HUES64 (cell line): Measurements from ENCODE around the gene SPRYD7.
"Not testable (repeated sequence)": the region's sequence is repeated elsewhere in the genome, so short reads cannot be mapped to it uniquely, and the experiment has no call there.

Experiments used
- H3K27ac ChIP-seq: 2 replicates; pipeline ENCODE4 v1.7.0; 2013; ENCODE audit warnings: low read depth, low read length, inconsistent platforms
- H3K27me3 ChIP-seq: 2 replicates; pipeline ENCODE4 v1.6.1; 2013; ENCODE audit warnings: mild to moderate bottlenecking, low read length; ENCODE audit not compliant: insufficient read depth
- H3K36me3 ChIP-seq: 2 replicates; pipeline ENCODE4 v1.6.1; 2013; ENCODE audit warnings: mild to moderate bottlenecking, low read length; ENCODE audit not compliant: insufficient read depth
- H3K4me1 ChIP-seq: 2 replicates; pipeline ENCODE4 v1.6.1; 2013; ENCODE audit warnings: mild to moderate bottlenecking, low read length, moderate library complexity; ENCODE audit not compliant: insufficient read depth
- H3K4me3 ChIP-seq: 2 replicates; pipeline ENCODE4 v1.5.1; 2013; ENCODE audit warnings: mild to moderate bottlenecking, low read length, moderate library complexity
- H3K9ac ChIP-seq: 2 replicates; pipeline ENCODE4 v1.6.1; 2013; ENCODE audit warnings: mild to moderate bottlenecking, low read depth, low read length
- H3K9me3 ChIP-seq: 2 replicates; pipeline ENCODE4 v1.6.1; 2013; ENCODE audit warnings: low read depth, low read length; ENCODE audit not compliant: insufficient read depth
- WGBS: fragments of 150-250, 120-280 bp; methylation state at CpG from one replicate; pipeline ENCODE4 v1.1.7; 2013; ENCODE audit warnings: missing lambda C conversion rate; 5-methylcytosine and 5-hydroxymethylcytosine counted together

The SPRYD7 gene

GRCh38 chr13:49954674-49955455 is 18.7 kb upstream of the SPRYD7 start:
- Histone ChIP-seq H3K4me3 (no peak overlapping the region), H3K9me3 (no peaks in the 10 kb centered on the region), H3K4me1 (no peaks in the 10 kb centered on the region), H3K9ac (no peak overlapping the region), H3K36me3 (no peaks in the 10 kb centered on the region), H3K27me3 (no peaks in the 10 kb centered on the region), H3K27ac (no peak overlapping the region)
- WGBS, result 90% methylated on average over 2 of the region's 2 CpGs

- 100% methylated on average over 1 of the region's 1 CpG for WGBS
- H3K27ac ChIP-seq, result no peak overlapping the region
- no peaks in the 10 kb centered on the region for H3K27me3 ChIP-seq
- no peak overlapping the region for H3K4me3 ChIP-seq
- no peaks in the 10 kb centered on the region for H3K36me3 ChIP-seq
- H3K9me3 ChIP-seq, result no peaks in the 10 kb centered on the region
- no peak overlapping the region for H3K9ac ChIP-seq
- no peaks in the 10 kb centered on the region for H3K4me1 ChIP-seq
Observed at GRCh38 chr13:49953560-49953959, 17.4 kb upstream of the SPRYD7 start.

- H3K4me1 ChIP-seq, result no peaks in the 10 kb centered on the region
- H3K27ac ChIP-seq, result no peak overlapping the region
- no peak overlapping the region for H3K9ac ChIP-seq
- no peaks in the 10 kb centered on the region for H3K27me3 ChIP-seq
- 90% methylated on average over 4 of the region's 7 CpGs for WGBS
- no peaks in the 10 kb centered on the region for H3K9me3 ChIP-seq
- no peak overlapping the region for H3K4me3 ChIP-seq
- H3K36me3 ChIP-seq, result no peaks in the 10 kb centered on the region
Observed at GRCh38 chr13:49951754-49952535, 15.8 kb upstream of the SPRYD7 start.

GRCh38 chr13:49948777-49949270 is 12.7 kb upstream of the SPRYD7 start:
- not testable (repeated sequence) for H3K9ac ChIP-seq, H3K36me3 ChIP-seq, H3K27ac ChIP-seq, H3K4me3 ChIP-seq, H3K9me3 ChIP-seq, H3K27me3 ChIP-seq, H3K4me1 ChIP-seq
- 96% methylated on average over 5 of the region's 6 CpGs for WGBS

GRCh38 chr13:49939321-49939720 is 3.2 kb upstream of the SPRYD7 start:
- H3K4me1 ChIP-seq, result peaks cover 6% of the 10 kb centered on the region
- no peaks in the 10 kb centered on the region for H3K9me3 ChIP-seq
- H3K9ac ChIP-seq, result no peak overlapping the region
- H3K27ac ChIP-seq, result no peak overlapping the region
- H3K36me3 ChIP-seq, result no peaks in the 10 kb centered on the region
- no peak overlapping the region for H3K4me3 ChIP-seq
- H3K27me3 ChIP-seq, result peaks cover 26% of the 10 kb centered on the region
- 83% methylated on average over 4 of the region's 4 CpGs for WGBS

GRCh38 chr13:49938921-49939320 is 2.8 kb upstream of the SPRYD7 start:
- Histone ChIP-seq H3K9ac (no peak overlapping the region), H3K4me1 (peaks cover 6% of the 10 kb centered on the region), H3K27me3 (peaks cover 26% of the 10 kb centered on the region), H3K36me3 (no peaks in the 10 kb centered on the region), H3K9me3 (no peaks in the 10 kb centered on the region), H3K27ac (no peak overlapping the region), H3K4me3 (no peak overlapping the region)
- WGBS, result 85% methylated on average over 5 of the region's 5 CpGs

GRCh38 chr13:49938314-49938713 is 2.2 kb upstream of the SPRYD7 start:
- Histone ChIP-seq H3K27ac (no peak overlapping the region), H3K4me1 (peaks cover 6% of the 10 kb centered on the region), H3K4me3 (no peak overlapping the region), H3K36me3 (no peaks in the 10 kb centered on the region), H3K9me3 (no peaks in the 10 kb centered on the region), H3K9ac (no peak overlapping the region), H3K27me3 (peaks cover 26% of the 10 kb centered on the region)
- 81% methylated on average over 5 of the region's 5 CpGs for WGBS

- Histone ChIP-seq H3K9me3 (no peaks in the 10 kb centered on the region), H3K27ac (no peak overlapping the region), H3K4me1 (peaks cover 6% of the 10 kb centered on the region), H3K27me3 (peaks cover 26% of the 10 kb centered on the region), H3K4me3 (peak overlapping the region; percentile 92), H3K36me3 (no peaks in the 10 kb centered on the region), H3K9ac (no peak overlapping the region)
- 4% methylated on average over 21 of the region's 21 CpGs for WGBS
Observed at GRCh38 chr13:49936968-49937273, 781 bp upstream of the SPRYD7 start.

- no peak overlapping the region for H3K27ac ChIP-seq
- peak overlapping the region; percentile 92 for H3K4me3 ChIP-seq
- WGBS, result 4% methylated on average over 31 of the region's 32 CpGs
- no peaks in the 10 kb centered on the region for H3K36me3 ChIP-seq
- peaks cover 6% of the 10 kb centered on the region for H3K4me1 ChIP-seq
- H3K9me3 ChIP-seq, result no peaks in the 10 kb centered on the region
- peaks cover 22% of the 10 kb centered on the region for H3K27me3 ChIP-seq
- H3K9ac ChIP-seq, result peak overlapping the region; percentile 67
Observed at GRCh38 chr13:49935171-49936074, 717 bp downstream of the SPRYD7 start.

GRCh38 chr13:49933511-49933910 is 2.6 kb downstream of the SPRYD7 start:
- Histone ChIP-seq H3K27ac (no peak overlapping the region), H3K36me3 (no peaks in the 10 kb centered on the region), H3K4me1 (peaks cover 6% of the 10 kb centered on the region), H3K27me3 (peaks cover 16% of the 10 kb centered on the region), H3K4me3 (no peak overlapping the region), H3K9me3 (no peaks in the 10 kb centered on the region), H3K9ac (no peak overlapping the region)
- WGBS, result 90% methylated on average over 5 of the region's 7 CpGs

- 94% methylated on average over 1 of the region's 1 CpG for WGBS
- Histone ChIP-seq H3K9me3 (no peaks in the 10 kb centered on the region), H3K4me1 (peaks cover 6% of the 10 kb centered on the region), H3K4me3 (no peak overlapping the region), H3K27me3 (peaks cover 10% of the 10 kb centered on the region), H3K36me3 (no peaks in the 10 kb centered on the region), H3K9ac (no peak overlapping the region), H3K27ac (no peak overlapping the region)
Observed at GRCh38 chr13:49932868-49933267, 3.3 kb downstream of the SPRYD7 start.
